Trophoblast cell (in vitro differentiated cells and primary cell): ENCODE results near the gene RAD51.

Source experiments
- DNase-seq, 2 donors: peaks; one replicate each; pipeline ENCODE4 v3.0.0-alpha.2; 2016
- H2AFZ ChIP-seq: 2 replicates; pipeline ENCODE4 v1.6.1; 2013; ENCODE audit warnings: low read length, moderate library complexity, mild to moderate bottlenecking; ENCODE audit not compliant: insufficient read depth, poor library complexity
- H2AK5ac ChIP-seq: 2 replicates; pipeline ENCODE4 v1.6.1; 2013; ENCODE audit warnings: mild to moderate bottlenecking, low read length
- H2BK120ac ChIP-seq: 2 replicates; pipeline ENCODE4 v1.6.1; 2013; ENCODE audit warnings: low read length, mild to moderate bottlenecking, moderate library complexity; ENCODE audit not compliant: insufficient read depth, poor library complexity
- H2BK12ac ChIP-seq: 2 replicates; pipeline ENCODE4 v1.6.1; 2013; ENCODE audit warnings: mild to moderate bottlenecking, low read length, moderate library complexity
- H2BK5ac ChIP-seq: 2 replicates; pipeline ENCODE4 v1.6.1; 2013; ENCODE audit warnings: low read length, low read depth, moderate library complexity, mild to moderate bottlenecking; ENCODE audit not compliant: poor library complexity
- H3K14ac ChIP-seq: 2 replicates; pipeline ENCODE4 v1.6.1; 2013; ENCODE audit warnings: mild to moderate bottlenecking, low read length
- H3K18ac ChIP-seq: 2 replicates; pipeline ENCODE4 v1.6.1; 2013; ENCODE audit warnings: mild to moderate bottlenecking, low read length
- H3K23ac ChIP-seq: 2 replicates; pipeline ENCODE4 v1.6.1; 2013; ENCODE audit warnings: low read length
- H3K27ac ChIP-seq: 2 replicates; pipeline ENCODE4 v1.5.1; 2013; ENCODE audit warnings: low read depth, mild to moderate bottlenecking, inconsistent platforms, low read length, moderate library complexity
- H3K27me3 ChIP-seq: 2 replicates; pipeline ENCODE4 v1.6.1; 2013; ENCODE audit warnings: inconsistent platforms, mild to moderate bottlenecking, low read length, moderate library complexity; ENCODE audit not compliant: insufficient read depth
- H3K36me3 ChIP-seq, 2 experiments: 1 replicate in 1 of 2; 2 replicates in 1 of 2; pipeline ENCODE4 v1.6.1; 2013; ENCODE audit warnings: low read length in 2 of 2, mild to moderate bottlenecking in 2 of 2, moderate library complexity in 1 of 2; ENCODE audit not compliant: insufficient read depth in 2 of 2, control insufficient read depth in 1 of 2
- H3K4ac ChIP-seq: 2 replicates; pipeline ENCODE4 v1.6.1; 2013; ENCODE audit warnings: low read depth, mild to moderate bottlenecking, low read length, moderate library complexity
- H3K4me1 ChIP-seq, 2 experiments: 1 replicate in 1 of 2; 2 replicates in 1 of 2; pipeline ENCODE4 v1.6.1; 2013; ENCODE audit warnings: low read length in 2 of 2, mild to moderate bottlenecking in 2 of 2, moderate library complexity in 1 of 2; ENCODE audit not compliant: insufficient read depth in 2 of 2, control insufficient read depth in 1 of 2
- H3K4me2 ChIP-seq: 2 replicates; pipeline ENCODE4 v1.6.1; 2013; ENCODE audit warnings: inconsistent platforms, mild to moderate bottlenecking, low read length, moderate library complexity
- H3K4me3 ChIP-seq: 2 replicates; pipeline ENCODE4 v1.5.1; 2013; ENCODE audit warnings: mild to moderate bottlenecking, low read depth, low read length, inconsistent platforms
- H3K79me1 ChIP-seq: one replicate; pipeline ENCODE4 v1.6.1; 2013; ENCODE audit warnings: low read length
- H3K79me2 ChIP-seq: 2 replicates; pipeline ENCODE4 v1.6.1; 2013; ENCODE audit warnings: low read length, mild to moderate bottlenecking; ENCODE audit not compliant: control insufficient read depth, insufficient read depth, poor library complexity
- H3K9ac ChIP-seq: 2 replicates; pipeline ENCODE4 v1.6.1; 2013; ENCODE audit warnings: mild to moderate bottlenecking, low read length
- H3K9me3 ChIP-seq: 2 replicates; pipeline ENCODE4 v1.6.1; 2013; ENCODE audit warnings: low read depth, mild to moderate bottlenecking, control low read depth, inconsistent platforms, low read length; ENCODE audit not compliant: insufficient read depth
- H4K12ac ChIP-seq: 2 replicates; pipeline ENCODE4 v1.6.1; 2013; ENCODE audit warnings: low read depth, mild to moderate bottlenecking, low read length, moderate library complexity
- H4K8ac ChIP-seq: 2 replicates; pipeline ENCODE4 v1.6.1; 2013; ENCODE audit warnings: low read depth, mild to moderate bottlenecking, low read length, moderate library complexity
- H4K91ac ChIP-seq: one replicate; pipeline ENCODE4 v1.6.1; 2013; ENCODE audit warnings: low read depth, mild to moderate bottlenecking, low read length, moderate library complexity
- WGBS: extraction: QIAGEN DNeasy Blood & Tissue Kit; methylation state at CpG from one replicate; pipeline ENCODE4 v1.1.7; 2013; ENCODE audit warnings: missing lambda C conversion rate; ENCODE audit not compliant: insufficient read length, insufficient coverage; ENCODE audit errors: extremely low coverage; 5-methylcytosine and 5-hydroxymethylcytosine counted together

Gene RAD51

DNA sequence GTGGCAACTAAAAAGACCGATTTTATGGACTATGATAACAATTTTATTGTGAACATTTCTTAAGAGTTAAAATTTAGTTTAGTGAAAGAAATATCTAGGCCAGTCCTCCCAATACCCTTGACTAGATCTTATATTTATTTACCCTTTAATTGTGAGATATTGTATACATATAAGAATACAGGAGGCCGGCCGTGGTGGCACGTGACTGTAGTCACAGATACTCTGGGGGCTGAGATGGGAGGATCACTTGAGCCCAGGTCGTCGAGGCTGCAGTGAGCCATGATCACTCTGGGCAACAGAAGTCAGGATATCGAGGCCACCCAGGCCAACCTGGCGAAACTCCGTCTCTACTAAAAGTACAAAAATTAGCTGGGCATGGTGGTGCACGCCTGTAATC lies 60.8 kb downstream of the RAD51 start:
- H3K4ac ChIP-seq: no peak overlapping the region
- WGBS: no CpG with 5 or more reads among the region's 10 CpGs
- peaks cover 4 to 12% of the 10 kb centered on the region in 2 experiments for H3K4me1 ChIP-seq
- no peak overlapping the region for H4K12ac ChIP-seq
- H3K4me2 ChIP-seq: peak overlapping the region; percentile 75
- no peak overlapping the region for H3K23ac ChIP-seq
- H3K9ac ChIP-seq: no peak overlapping the region
- peaks cover 10 to 12% of the 10 kb centered on the region in 2 experiments for H3K36me3 ChIP-seq
- H2BK12ac ChIP-seq: no peak overlapping the region
- peaks cover 9% of the 10 kb centered on the region for H3K79me1 ChIP-seq
- no peak overlapping the region for H3K18ac ChIP-seq
- no peak overlapping the region for H3K14ac ChIP-seq
- H3K4me3 ChIP-seq: no peak overlapping the region
- no peak overlapping the region for H2AFZ ChIP-seq
- no peak for DNase-seq
- no peak overlapping the region for H2BK5ac ChIP-seq
- H3K27me3 ChIP-seq: no peaks in the 10 kb centered on the region
- H3K79me2 ChIP-seq: peaks cover 5% of the 10 kb centered on the region
- H4K91ac ChIP-seq: peak overlapping the region; percentile 77
- H2AK5ac ChIP-seq: no peak overlapping the region
- H2BK120ac ChIP-seq: no peak overlapping the region
- peak overlapping the region; percentile 86 for H3K27ac ChIP-seq
- H4K8ac ChIP-seq: peak overlapping the region; percentile 5
- H3K9me3 ChIP-seq: no peaks in the 10 kb centered on the region

GRCh38 chr15:40756938-40757337 lies 62.0 kb downstream of the RAD51 start:
- peaks cover 4 to 12% of the 10 kb centered on the region in 2 experiments for H3K4me1 ChIP-seq
- no peak overlapping the region for H3K14ac ChIP-seq
- no peak overlapping the region for H2BK120ac ChIP-seq
- H2AFZ ChIP-seq: no peak overlapping the region
- H3K27me3 ChIP-seq: no peaks in the 10 kb centered on the region
- H3K79me2 ChIP-seq: peaks cover 5% of the 10 kb centered on the region
- no CpG with 5 or more reads among the region's 6 CpGs for WGBS
- H3K36me3 ChIP-seq: peaks cover 1 to 3% of the 10 kb centered on the region in 2 experiments
- no peak for DNase-seq
- H3K18ac ChIP-seq: no peak overlapping the region
- no peak overlapping the region for H3K27ac ChIP-seq
- no peak overlapping the region for H3K4me2 ChIP-seq
- no peak overlapping the region for H4K12ac ChIP-seq
- H3K79me1 ChIP-seq: peaks cover 9% of the 10 kb centered on the region
- H3K9me3 ChIP-seq: no peaks in the 10 kb centered on the region
- no peak overlapping the region for H4K8ac ChIP-seq
- no peak overlapping the region for H2BK5ac ChIP-seq
- no peak overlapping the region for H3K9ac ChIP-seq
- no peak overlapping the region for H2AK5ac ChIP-seq
- no peak overlapping the region for H3K4me3 ChIP-seq
- no peak overlapping the region for H3K4ac ChIP-seq
- H4K91ac ChIP-seq: no peak overlapping the region
- no peak overlapping the region for H3K23ac ChIP-seq
- H2BK12ac ChIP-seq: no peak overlapping the region

GRCh38 chr15:40759961-40760360 lies 65.0 kb downstream of the RAD51 start:
- Histone ChIP-seq H2BK120ac (no peak overlapping the region), H3K23ac (no peak overlapping the region), H3K9me3 (peaks cover 2% of the 10 kb centered on the region), H3K4ac (no peak overlapping the region), H4K12ac (no peak overlapping the region), H2AK5ac (no peak overlapping the region), H3K36me3 (no peaks in the 10 kb centered on the region), H3K79me1 (peaks cover 15% of the 10 kb centered on the region), H3K4me1 (peaks cover 13 to 17% of the 10 kb centered on the region in 2 experiments), H3K14ac (no peak overlapping the region), H3K27ac (no peak overlapping the region), H2AFZ (no peak overlapping the region), H3K4me3 (no peak overlapping the region), H3K79me2 (peaks cover under 1% of the 10 kb centered on the region), H4K91ac (no peak overlapping the region), H2BK12ac (no peak overlapping the region), H3K9ac (no peak overlapping the region), H3K27me3 (no peaks in the 10 kb centered on the region), H4K8ac (no peak overlapping the region), H2BK5ac (no peak overlapping the region), H3K4me2 (no peak overlapping the region), H3K18ac (no peak overlapping the region)
- no CpG with 5 or more reads among the region's 5 CpGs for WGBS
- DNase-seq: no peak

DNA sequence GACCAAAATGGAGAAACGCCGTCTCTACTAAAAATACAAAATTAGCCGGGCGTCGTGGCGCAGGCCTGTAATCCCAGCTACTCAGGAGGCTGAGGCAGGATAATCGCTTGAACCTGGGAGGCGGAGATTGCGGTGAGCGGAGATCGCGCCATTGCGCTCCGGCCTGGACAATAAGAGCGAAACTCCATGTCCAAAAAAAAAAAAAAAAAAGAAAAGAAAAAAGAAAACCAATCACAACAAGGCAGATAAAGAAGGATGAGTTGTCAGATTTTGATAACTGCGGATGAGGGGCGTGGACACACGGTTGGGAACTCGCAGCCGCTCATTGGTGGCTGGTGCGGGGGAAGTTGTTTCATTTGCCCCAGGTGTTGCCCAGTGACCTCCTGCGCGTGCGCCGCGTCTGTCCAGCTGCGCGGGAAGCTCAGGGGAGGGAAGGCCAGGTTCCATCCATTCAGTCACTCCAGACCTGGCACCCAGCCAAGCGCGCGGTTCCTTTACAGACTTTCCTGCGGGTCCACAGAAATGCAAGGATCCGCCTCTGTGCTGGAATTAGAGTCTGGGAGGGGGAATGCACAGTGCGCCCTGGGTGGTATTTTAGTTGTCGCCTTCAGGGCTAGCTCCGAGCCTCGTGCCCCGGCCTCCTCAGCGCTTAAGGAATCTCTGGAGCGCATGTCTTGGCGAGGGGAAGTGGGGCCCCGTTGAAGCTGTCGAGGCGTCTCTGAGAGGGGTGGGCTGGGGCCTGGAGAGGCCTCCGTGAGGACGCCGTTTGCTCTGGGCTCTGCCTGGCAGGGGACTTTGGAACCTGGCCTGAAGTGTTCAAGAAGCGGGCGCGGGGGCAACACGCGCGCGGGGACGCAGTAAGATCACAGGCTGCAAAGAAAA lies 68.2 kb downstream of the RAD51 start:
- Histone ChIP-seq H2AK5ac (no peak overlapping the region), H3K4me2 (peak overlapping the region; percentile 75), H4K91ac (peak overlapping the region; percentile 53), H2BK120ac (no peak overlapping the region), H3K4ac (peak overlapping the region; percentile 3), H3K4me1 (peaks cover 18 to 19% of the 10 kb centered on the region in 2 experiments), H3K27me3 (no peaks in the 10 kb centered on the region), H4K8ac (peak overlapping the region; percentile 88), H3K36me3 (peaks cover 10 to 11% of the 10 kb centered on the region in 2 experiments), H3K9ac (peak overlapping the region; percentile 30), H2AFZ (peak overlapping the region; percentile 59), H4K12ac (peak overlapping the region; percentile 49), H3K14ac (peak overlapping the region; percentile 86), H3K79me2 (no peaks in the 10 kb centered on the region), H3K9me3 (peaks cover 2% of the 10 kb centered on the region), H3K4me3 (peak overlapping the region; percentile 64), H2BK5ac (no peak overlapping the region), H2BK12ac (no peak overlapping the region), H3K79me1 (peaks cover 11% of the 10 kb centered on the region), H3K23ac (no peak overlapping the region), H3K27ac (peak overlapping the region; percentile 22), H3K18ac (peak overlapping the region; percentile 35)
- no CpG with 5 or more reads among the region's 55 CpGs for WGBS
- DNase-seq: peak; percentile 98 to 100
